Trophoblast cell (in vitro differentiated cells and primary cell): ENCODE data around the gene OR10W1.

Experiments
- DNase-seq, 2 donors: peaks; one replicate each; pipeline ENCODE4 v3.0.0-alpha.2; 2016
- H2AFZ ChIP-seq: 2 replicates; pipeline ENCODE4 v1.6.1; 2013; ENCODE audit warnings: low read length, moderate library complexity, mild to moderate bottlenecking; ENCODE audit not compliant: insufficient read depth, poor library complexity
- H2AK5ac ChIP-seq: 2 replicates; pipeline ENCODE4 v1.6.1; 2013; ENCODE audit warnings: mild to moderate bottlenecking, low read length
- H2BK120ac ChIP-seq: 2 replicates; pipeline ENCODE4 v1.6.1; 2013; ENCODE audit warnings: low read length, mild to moderate bottlenecking, moderate library complexity; ENCODE audit not compliant: insufficient read depth, poor library complexity
- H2BK12ac ChIP-seq: 2 replicates; pipeline ENCODE4 v1.6.1; 2013; ENCODE audit warnings: mild to moderate bottlenecking, low read length, moderate library complexity
- H2BK5ac ChIP-seq: 2 replicates; pipeline ENCODE4 v1.6.1; 2013; ENCODE audit warnings: low read length, low read depth, moderate library complexity, mild to moderate bottlenecking; ENCODE audit not compliant: poor library complexity
- H3K14ac ChIP-seq: 2 replicates; pipeline ENCODE4 v1.6.1; 2013; ENCODE audit warnings: mild to moderate bottlenecking, low read length
- H3K18ac ChIP-seq: 2 replicates; pipeline ENCODE4 v1.6.1; 2013; ENCODE audit warnings: mild to moderate bottlenecking, low read length
- H3K23ac ChIP-seq: 2 replicates; pipeline ENCODE4 v1.6.1; 2013; ENCODE audit warnings: low read length
- H3K27ac ChIP-seq: 2 replicates; pipeline ENCODE4 v1.5.1; 2013; ENCODE audit warnings: low read depth, mild to moderate bottlenecking, inconsistent platforms, low read length, moderate library complexity
- H3K27me3 ChIP-seq: 2 replicates; pipeline ENCODE4 v1.6.1; 2013; ENCODE audit warnings: inconsistent platforms, mild to moderate bottlenecking, low read length, moderate library complexity; ENCODE audit not compliant: insufficient read depth
- H3K36me3 ChIP-seq, 2 experiments: 1 replicate in 1 of 2; 2 replicates in 1 of 2; pipeline ENCODE4 v1.6.1; 2013; ENCODE audit warnings: low read length in 2 of 2, mild to moderate bottlenecking in 2 of 2, moderate library complexity in 1 of 2; ENCODE audit not compliant: insufficient read depth in 2 of 2, control insufficient read depth in 1 of 2
- H3K4ac ChIP-seq: 2 replicates; pipeline ENCODE4 v1.6.1; 2013; ENCODE audit warnings: low read depth, mild to moderate bottlenecking, low read length, moderate library complexity
- H3K4me1 ChIP-seq, 2 experiments: 1 replicate in 1 of 2; 2 replicates in 1 of 2; pipeline ENCODE4 v1.6.1; 2013; ENCODE audit warnings: low read length in 2 of 2, mild to moderate bottlenecking in 2 of 2, moderate library complexity in 1 of 2; ENCODE audit not compliant: insufficient read depth in 2 of 2, control insufficient read depth in 1 of 2
- H3K4me2 ChIP-seq: 2 replicates; pipeline ENCODE4 v1.6.1; 2013; ENCODE audit warnings: inconsistent platforms, mild to moderate bottlenecking, low read length, moderate library complexity
- H3K4me3 ChIP-seq: 2 replicates; pipeline ENCODE4 v1.5.1; 2013; ENCODE audit warnings: mild to moderate bottlenecking, low read depth, low read length, inconsistent platforms
- H3K79me1 ChIP-seq: one replicate; pipeline ENCODE4 v1.6.1; 2013; ENCODE audit warnings: low read length
- H3K79me2 ChIP-seq: 2 replicates; pipeline ENCODE4 v1.6.1; 2013; ENCODE audit warnings: low read length, mild to moderate bottlenecking; ENCODE audit not compliant: control insufficient read depth, insufficient read depth, poor library complexity
- H3K9ac ChIP-seq: 2 replicates; pipeline ENCODE4 v1.6.1; 2013; ENCODE audit warnings: mild to moderate bottlenecking, low read length
- H3K9me3 ChIP-seq: 2 replicates; pipeline ENCODE4 v1.6.1; 2013; ENCODE audit warnings: low read depth, mild to moderate bottlenecking, control low read depth, inconsistent platforms, low read length; ENCODE audit not compliant: insufficient read depth
- H4K12ac ChIP-seq: 2 replicates; pipeline ENCODE4 v1.6.1; 2013; ENCODE audit warnings: low read depth, mild to moderate bottlenecking, low read length, moderate library complexity
- H4K8ac ChIP-seq: 2 replicates; pipeline ENCODE4 v1.6.1; 2013; ENCODE audit warnings: low read depth, mild to moderate bottlenecking, low read length, moderate library complexity
- H4K91ac ChIP-seq: one replicate; pipeline ENCODE4 v1.6.1; 2013; ENCODE audit warnings: low read depth, mild to moderate bottlenecking, low read length, moderate library complexity
- WGBS: extraction: QIAGEN DNeasy Blood & Tissue Kit; methylation state at CpG from one replicate; pipeline ENCODE4 v1.1.7; 2013; ENCODE audit warnings: missing lambda C conversion rate; ENCODE audit not compliant: insufficient read length, insufficient coverage; ENCODE audit errors: extremely low coverage; 5-methylcytosine and 5-hydroxymethylcytosine counted together

Gene OR10W1

DNA sequence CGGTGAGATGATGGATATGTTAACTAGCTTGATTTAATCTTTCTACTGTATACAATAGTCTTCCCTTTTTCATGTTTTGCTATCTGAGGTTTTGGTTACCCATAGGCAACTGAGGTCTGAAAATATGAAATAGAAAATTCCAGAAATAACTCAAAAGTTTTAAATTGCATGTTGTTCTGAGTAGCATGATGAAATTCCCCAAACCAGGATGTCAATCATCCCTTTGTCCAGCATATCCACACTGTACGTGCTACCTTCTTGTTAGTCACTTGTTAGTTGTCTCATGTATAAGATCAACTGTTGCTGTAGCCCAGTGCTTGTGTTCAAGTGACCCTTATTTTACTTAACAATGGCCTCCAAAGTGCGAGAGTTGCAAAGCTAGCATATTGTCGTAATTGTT is 21.2 kb upstream of the OR10W1 start:
- no peak overlapping the region for H4K91ac ChIP-seq
- H3K14ac ChIP-seq = no peak overlapping the region
- no CpG with 5 or more reads among the region's 4 CpGs for WGBS
- no peak overlapping the region for H3K23ac ChIP-seq
- no peak overlapping the region for H3K18ac ChIP-seq
- no peak overlapping the region for H3K4me2 ChIP-seq
- no peak overlapping the region for H2BK12ac ChIP-seq
- no peak overlapping the region for H2AK5ac ChIP-seq
- H3K36me3 ChIP-seq = no peaks in the 10 kb centered on the region
- no peaks in the 10 kb centered on the region for H3K27me3 ChIP-seq
- H2BK5ac ChIP-seq = no peak overlapping the region
- no peak overlapping the region for H3K4ac ChIP-seq
- peaks cover 4% of the 10 kb centered on the region for H3K9me3 ChIP-seq
- peak in 1 of 2 donors; percentile 31 for DNase-seq
- H3K27ac ChIP-seq = no peak overlapping the region
- H3K79me1 ChIP-seq = no peaks in the 10 kb centered on the region
- H3K4me1 ChIP-seq = no peaks in the 10 kb centered on the region
- no peak overlapping the region for H3K9ac ChIP-seq
- no peak overlapping the region for H2BK120ac ChIP-seq
- H4K8ac ChIP-seq = no peak overlapping the region
- no peak overlapping the region for H4K12ac ChIP-seq
- H3K4me3 ChIP-seq = no peak overlapping the region
- H3K79me2 ChIP-seq = no peaks in the 10 kb centered on the region
- no peak overlapping the region for H2AFZ ChIP-seq

DNA sequence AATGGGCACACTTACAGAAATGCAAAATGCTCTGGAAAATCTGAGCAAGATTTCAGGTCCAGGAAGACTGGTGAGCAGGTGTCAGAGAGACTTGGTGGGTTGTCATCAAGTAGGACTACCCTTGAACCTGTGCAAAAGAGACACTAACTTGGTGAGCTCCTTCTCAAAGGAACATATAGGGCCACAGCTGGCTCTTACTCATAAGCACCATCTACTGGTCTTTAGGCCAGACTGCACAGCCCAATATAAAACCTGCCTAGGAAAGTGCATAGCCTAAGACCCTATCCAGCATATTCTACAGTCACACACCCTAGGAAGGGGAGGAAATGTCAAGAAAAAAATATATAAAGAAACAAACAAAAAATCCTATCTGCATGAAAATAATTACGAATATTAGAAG is 18.2 kb upstream of the OR10W1 start:
- Histone ChIP-seq H4K91ac (no peak overlapping the region), H3K4ac (no peak overlapping the region), H3K27ac (no peak overlapping the region), H4K8ac (no peak overlapping the region), H4K12ac (no peak overlapping the region), H2AFZ (no peak overlapping the region), H2BK12ac (no peak overlapping the region), H3K9ac (no peak overlapping the region), H2BK120ac (no peak overlapping the region), H2BK5ac (no peak overlapping the region), H3K9me3 (no peaks in the 10 kb centered on the region), H3K14ac (no peak overlapping the region), H3K23ac (no peak overlapping the region), H3K4me1 (no peaks in the 10 kb centered on the region), H2AK5ac (no peak overlapping the region), H3K4me3 (no peak overlapping the region), H3K27me3 (no peaks in the 10 kb centered on the region), H3K79me1 (no peaks in the 10 kb centered on the region), H3K4me2 (no peak overlapping the region), H3K79me2 (no peaks in the 10 kb centered on the region), H3K18ac (no peak overlapping the region), H3K36me3 (no peaks in the 10 kb centered on the region)
- peak; percentile 35 to 67 for DNase-seq
- WGBS = no CpG with 5 or more reads among the region's 1 CpG

DNA sequence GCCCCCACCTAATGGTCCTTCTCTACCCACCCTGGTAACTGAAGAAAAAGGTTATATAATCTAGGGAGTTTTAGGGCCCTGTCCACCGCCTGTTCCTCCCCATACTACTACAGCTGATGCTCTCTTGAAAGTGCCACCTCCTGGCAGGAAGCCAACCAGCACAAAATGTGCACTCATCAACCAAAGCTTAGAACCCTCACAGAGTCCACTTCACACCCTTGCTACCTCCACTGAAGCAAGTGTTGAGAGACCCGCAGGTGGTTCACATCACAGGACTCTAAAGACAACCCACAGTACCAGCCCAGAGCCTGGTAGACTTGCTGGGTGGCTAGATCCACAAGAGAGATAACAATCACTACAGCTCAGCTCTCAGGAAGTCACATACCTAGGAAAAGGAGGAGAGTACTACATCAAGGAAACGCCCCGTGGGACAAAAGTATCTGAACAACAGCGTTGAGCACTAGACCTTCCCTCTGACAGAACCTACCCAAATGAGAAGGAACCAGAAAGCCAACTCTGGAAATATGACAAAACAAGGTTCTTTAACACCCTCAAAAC is 17.5 kb upstream of the OR10W1 start:
- no peak overlapping the region for H2AFZ ChIP-seq
- H2BK5ac ChIP-seq = no peak overlapping the region
- peak; percentile 56 to 63 for DNase-seq
- no peak overlapping the region for H4K8ac ChIP-seq
- no peak overlapping the region for H4K91ac ChIP-seq
- no peaks in the 10 kb centered on the region for H3K79me1 ChIP-seq
- H3K4me3 ChIP-seq = no peak overlapping the region
- H3K27ac ChIP-seq = no peak overlapping the region
- H3K4me1 ChIP-seq = no peaks in the 10 kb centered on the region
- H3K18ac ChIP-seq = no peak overlapping the region
- H4K12ac ChIP-seq = no peak overlapping the region
- no peak overlapping the region for H3K14ac ChIP-seq
- H3K9ac ChIP-seq = no peak overlapping the region
- no peaks in the 10 kb centered on the region for H3K9me3 ChIP-seq
- H2BK120ac ChIP-seq = no peak overlapping the region
- H3K36me3 ChIP-seq = no peaks in the 10 kb centered on the region
- no peak overlapping the region for H3K4me2 ChIP-seq
- no peaks in the 10 kb centered on the region for H3K27me3 ChIP-seq
- no peak overlapping the region for H2BK12ac ChIP-seq
- no CpG with 5 or more reads among the region's 5 CpGs for WGBS
- no peak overlapping the region for H3K4ac ChIP-seq
- H2AK5ac ChIP-seq = no peak overlapping the region
- no peak overlapping the region for H3K23ac ChIP-seq
- H3K79me2 ChIP-seq = no peaks in the 10 kb centered on the region

DNA sequence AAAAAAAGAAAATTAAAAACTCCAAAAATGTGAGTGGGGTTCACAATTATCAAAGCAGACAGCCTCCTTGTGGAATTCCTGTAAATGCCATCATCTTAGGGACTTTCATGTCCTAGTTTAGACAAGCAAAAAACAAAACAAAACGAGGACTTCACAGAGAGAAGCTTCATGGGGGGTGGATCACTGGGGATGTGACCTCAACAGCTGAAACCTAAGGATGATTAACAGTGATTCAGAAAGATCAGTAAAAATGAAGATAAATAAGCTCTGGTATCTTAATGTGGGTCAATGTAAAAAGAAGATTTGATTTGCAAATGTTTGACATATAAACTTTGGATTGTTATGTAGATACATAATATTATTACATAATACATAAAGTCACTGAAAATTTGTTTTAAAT is 8.1 kb upstream of the OR10W1 start:
- Histone ChIP-seq H4K8ac (no peak overlapping the region), H2AK5ac (no peak overlapping the region), H3K4me3 (no peak overlapping the region), H3K79me2 (no peaks in the 10 kb centered on the region), H2BK120ac (no peak overlapping the region), H2BK5ac (no peak overlapping the region), H3K4me1 (no peaks in the 10 kb centered on the region), H4K12ac (no peak overlapping the region), H3K4me2 (no peak overlapping the region), H2BK12ac (no peak overlapping the region), H3K23ac (no peak overlapping the region), H3K79me1 (no peaks in the 10 kb centered on the region), H3K14ac (no peak overlapping the region), H4K91ac (no peak overlapping the region), H2AFZ (no peak overlapping the region), H3K9me3 (no peaks in the 10 kb centered on the region), H3K36me3 (no peaks in the 10 kb centered on the region), H3K4ac (no peak overlapping the region), H3K9ac (no peak overlapping the region), H3K27ac (no peak overlapping the region), H3K27me3 (no peaks in the 10 kb centered on the region), H3K18ac (no peak overlapping the region)
- DNase-seq = no peak
- WGBS = no CpG with 5 or more reads among the region's 1 CpG
